Esophagus muscularis mucosa (tissue), 4 donors: ENCODE results near the gene VSIG8. TPM values are rescaled to one million over a fixed set of nuclear protein-coding genes. Genes with fewer than 3 reads are reported as not detected.

ENCODE experiments used
- DNase-seq: peaks from one replicate; pipeline ENCODE4 v3.0.0-alpha.2; 2017; ENCODE audit errors: extremely low spot score
- H3K27ac ChIP-seq, 4 donors: fragments of 200-600 bp; sonication (generic); replicated peaks in 1 of 4; 1 replicate in 3 of 4; 2 replicates in 1 of 4; pipeline ENCODE4 v1.5.1; 2016 to 2019; ENCODE audit warnings: mild to moderate bottlenecking in 1 of 4
- H3K27me3 ChIP-seq, 4 donors: fragments of 200-600 bp; sonication (generic); one replicate each; pipeline versions ENCODE4 v1.5.1 to v1.6.0; 2016 to 2019
- H3K36me3 ChIP-seq, 4 donors: fragments of 200-600 bp; sonication (generic); one replicate each; pipeline ENCODE4 v1.5.1; 2016 to 2019
- H3K4me1 ChIP-seq, 4 donors: fragments of 200-600 bp; sonication (generic); one replicate each; pipeline ENCODE4 v1.5.1; 2016 to 2019
- H3K4me3 ChIP-seq, 4 donors: fragments of 200-600 bp; sonication (generic); 1 replicate in 2 of 4; 2 replicates in 2 of 4; pipeline ENCODE4 v1.5.1; 2016 to 2019; ENCODE audit warnings: mild to moderate bottlenecking in 4 of 4, moderate library complexity in 1 of 4
- H3K9me3 ChIP-seq, 4 donors: fragments of 200-600 bp; sonication (generic); 1 replicate in 3 of 4; 2 replicates in 1 of 4; pipeline ENCODE4 v1.5.1; 2016 to 2019
- EP300 ChIP-seq: sonication (generic); formaldehyde crosslinking; IDR thresholded peaks from one replicate; pipeline ENCODE4 v1.6.1; 2017; ENCODE audit warnings: antibody characterized with exemption
- POLR2A ChIP-seq: fragments of 450-650 bp; IDR thresholded peaks from one replicate; pipeline ENCODE4 v1.6.1; 2017; ENCODE audit warnings: antibody characterized with exemption, moderate library complexity, mild to moderate bottlenecking, low read depth
- POLR2AphosphoS5 ChIP-seq, 2 donors: sonication (generic); formaldehyde crosslinking; IDR thresholded peaks; one replicate each; pipeline ENCODE4 v1.6.1; 2017; ENCODE audit warnings: antibody characterized with exemption in 2 of 2
- WGBS: methylation state at CpG from one replicate; pipeline ENCODE4 v1.1.5; 2018; 5-methylcytosine and 5-hydroxymethylcytosine counted together
- intact Hi-C: fragments of 100-400 bp; cut with DNase I; formaldehyde crosslinking; loops from one replicate; pipeline ENCODE4 v1.15.1; 2023
- total RNA-seq, 4 donors: library from RNA; depleted of rRNA; stranded (reverse); fragments of >200 nt; gene quantifications; one replicate each; pipeline versions ENCODE4 v1.1.0 to v1.2.1, GENCODE V29; 2016
- TF ChIP-seq, protein P1 (sequence below), 3 experiments: fragments of 200-600 bp in 2 of 3; fragments of 450-650 bp in 1 of 3; sonication (generic) in 2 of 3; IDR thresholded peaks; one replicate each; pipeline ENCODE4 v1.5.1; 2017 to 2019; ENCODE audit warnings: antibody characterized with exemption in 3 of 3, mild to moderate bottlenecking in 2 of 3, moderate library complexity in 1 of 3

VSIG8 gene
- total RNA-seq, 4 donors from 2014 or later, result not detected

DNA sequence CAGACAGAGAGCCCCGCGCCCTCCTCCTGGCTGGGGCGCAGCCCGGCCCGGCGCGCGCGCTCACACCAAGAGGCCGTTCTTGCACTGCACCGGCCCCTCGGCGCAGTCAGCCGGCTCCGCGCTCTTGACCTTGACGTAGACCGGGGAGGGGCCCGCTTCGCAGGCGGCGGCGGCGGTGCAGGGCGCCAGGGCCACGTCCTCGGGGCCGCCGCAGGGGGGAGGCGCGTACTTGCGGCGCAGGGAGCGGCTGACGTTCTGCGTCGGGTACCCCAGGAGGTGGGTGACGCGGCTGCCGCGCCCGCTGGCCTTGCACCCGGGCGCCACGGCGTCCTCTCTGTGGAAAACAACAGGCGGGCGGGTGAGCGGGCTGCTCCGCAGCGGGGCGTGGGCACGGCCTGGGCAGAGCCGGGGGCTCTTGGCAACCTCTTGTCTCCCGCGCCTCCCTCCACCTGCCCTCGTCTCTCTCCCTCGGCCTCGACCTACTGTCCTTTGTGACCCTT, 7.7 kb downstream of the VSIG8 start:
- intact Hi-C loops, result loop anchor here (2.0 kb wide), 1 partner anchor 70 kb away; the partner anchor contains the start of gene TAGLN2
- 12% methylated on average over 12 of the region's 59 CpGs for WGBS

DNA sequence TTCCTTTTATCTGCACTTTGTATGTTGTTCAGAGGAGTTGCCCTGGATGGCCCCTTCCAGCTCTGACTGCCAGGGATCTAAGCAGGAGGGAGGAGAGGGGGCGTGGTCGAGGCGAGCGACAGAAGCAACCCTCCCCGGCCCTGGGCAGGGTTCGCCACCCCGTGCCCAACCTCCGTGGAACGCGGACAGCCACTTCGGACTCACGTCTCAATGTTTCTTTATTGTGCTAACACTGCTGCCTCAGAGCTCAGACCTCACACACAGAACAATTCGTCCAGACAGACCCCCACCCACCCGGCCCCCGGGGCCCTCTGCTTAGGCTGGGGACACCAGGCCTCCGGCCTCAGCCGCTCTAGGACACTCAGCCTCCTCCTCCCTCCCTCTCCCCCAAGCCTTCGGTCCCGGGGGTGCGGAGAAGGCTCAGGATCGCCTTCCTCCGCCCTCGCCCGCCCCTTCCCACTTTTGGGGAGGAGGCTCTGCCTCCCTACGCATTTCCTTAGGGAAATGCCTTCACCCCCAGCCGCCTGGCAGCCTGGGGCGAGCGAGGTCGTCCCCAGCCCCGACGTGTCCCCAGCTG, 8.3 kb downstream of the VSIG8 start:
- peaks cover 8 to 33% (median 25%) of the 10 kb centered on the region in 4 donors for H3K4me1 ChIP-seq
- no peaks in the 10 kb centered on the region for H3K9me3 ChIP-seq
- peak overlapping the region; percentile 72 to 89 (median 80) for H3K4me3 ChIP-seq
- H3K27ac ChIP-seq, result peak overlapping the region; percentile 91 to 96 (median 95)
- intact Hi-C loops, result loop anchor here (2.0 kb wide), 1 partner anchor 71 kb away; the partner anchor contains the start of gene TAGLN2
- 0% methylated on average over 15 of the region's 31 CpGs for WGBS
- no peak for DNase-seq
- no peaks in the 10 kb centered on the region for H3K27me3 ChIP-seq
- TF ChIP-seq POLR2A, result peak; percentile 9
- TF ChIP-seq EP300, result no peak
- TF ChIP-seq, protein P1, sequence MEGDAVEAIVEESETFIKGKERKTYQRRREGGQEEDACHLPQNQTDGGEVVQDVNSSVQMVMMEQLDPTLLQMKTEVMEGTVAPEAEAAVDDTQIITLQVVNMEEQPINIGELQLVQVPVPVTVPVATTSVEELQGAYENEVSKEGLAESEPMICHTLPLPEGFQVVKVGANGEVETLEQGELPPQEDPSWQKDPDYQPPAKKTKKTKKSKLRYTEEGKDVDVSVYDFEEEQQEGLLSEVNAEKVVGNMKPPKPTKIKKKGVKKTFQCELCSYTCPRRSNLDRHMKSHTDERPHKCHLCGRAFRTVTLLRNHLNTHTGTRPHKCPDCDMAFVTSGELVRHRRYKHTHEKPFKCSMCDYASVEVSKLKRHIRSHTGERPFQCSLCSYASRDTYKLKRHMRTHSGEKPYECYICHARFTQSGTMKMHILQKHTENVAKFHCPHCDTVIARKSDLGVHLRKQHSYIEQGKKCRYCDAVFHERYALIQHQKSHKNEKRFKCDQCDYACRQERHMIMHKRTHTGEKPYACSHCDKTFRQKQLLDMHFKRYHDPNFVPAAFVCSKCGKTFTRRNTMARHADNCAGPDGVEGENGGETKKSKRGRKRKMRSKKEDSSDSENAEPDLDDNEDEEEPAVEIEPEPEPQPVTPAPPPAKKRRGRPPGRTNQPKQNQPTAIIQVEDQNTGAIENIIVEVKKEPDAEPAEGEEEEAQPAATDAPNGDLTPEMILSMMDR (IDR thresholded peaks at IDR 0.05), result peak in 1 of 3 experiments; percentile 3
- no peak for TF ChIP-seq POLR2AphosphoS5 (IDR thresholded peaks at IDR 0.05)
- no peaks in the 10 kb centered on the region for H3K36me3 ChIP-seq

More for the DNA sequence above, 7.7 kb downstream of the VSIG8 start:
- Histone ChIP-seq H3K36me3 (no peaks in the 10 kb centered on the region), H3K27me3 (no peaks in the 10 kb centered on the region), H3K4me3 (peak overlapping the region; percentile 72 to 89 (median 80)), H3K27ac (peak overlapping the region; percentile 91 to 96 (median 95)), H3K4me1 (peaks cover 8 to 33% (median 25%) of the 10 kb centered on the region in 4 donors), H3K9me3 (no peaks in the 10 kb centered on the region)
- peak; percentile 96 for DNase-seq
- TF ChIP-seq POLR2AphosphoS5 (IDR thresholded peaks at IDR 0.05), result peak; percentile 91 to 92
- TF ChIP-seq, protein P1 (IDR thresholded peaks at IDR 0.05), result peak in 2 of 3 experiments; percentile 12 to 28
- no peak for TF ChIP-seq EP300
- peak; percentile 22 for TF ChIP-seq POLR2A

DNA sequence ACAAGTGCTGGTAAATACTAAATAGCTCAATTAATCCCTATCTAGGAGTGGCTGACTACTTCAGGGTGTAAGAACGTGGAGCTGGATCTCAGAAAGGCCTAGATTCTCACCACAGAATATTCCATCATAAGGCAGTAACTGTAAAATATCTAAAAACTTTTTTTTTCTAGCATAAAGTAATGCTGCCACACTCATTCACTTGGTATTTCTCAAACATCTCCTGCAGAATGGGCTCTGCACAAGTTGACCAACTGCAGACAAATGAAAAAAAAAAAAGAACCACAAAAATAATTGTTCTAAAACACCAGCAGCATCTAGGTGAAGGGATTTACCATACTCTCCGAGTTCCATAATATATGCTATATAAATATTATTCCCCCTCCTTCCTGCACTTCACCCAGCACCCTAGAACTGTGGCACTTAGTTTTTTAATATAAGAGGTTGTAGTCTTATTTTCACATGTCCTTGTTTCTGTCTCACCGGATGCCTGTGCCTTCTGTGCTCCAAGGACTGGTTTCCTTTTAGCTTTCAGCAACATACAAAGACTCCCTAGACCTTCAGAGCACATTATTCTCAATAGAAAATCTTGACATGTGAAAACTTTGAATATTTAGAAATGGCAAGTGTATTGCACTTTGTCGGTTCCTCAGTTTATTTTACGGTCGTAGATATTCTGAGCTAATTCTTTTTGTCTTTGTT, 8.9 kb downstream of the VSIG8 start:
- Histone ChIP-seq H3K36me3 (no peaks in the 10 kb centered on the region), H3K27ac (peak overlapping the region; percentile 91 to 96 (median 95)), H3K4me3 (peak overlapping the region; percentile 72 to 89 (median 80)), H3K9me3 (no peaks in the 10 kb centered on the region), H3K27me3 (no peaks in the 10 kb centered on the region), H3K4me1 (peaks cover 8 to 33% (median 25%) of the 10 kb centered on the region in 4 donors)
- WGBS, result 20% methylated on average over 6 of the region's 6 CpGs
- intact Hi-C loops, result loop anchor here (2.0 kb wide), 1 partner anchor 71 kb away; the partner anchor contains the start of gene TAGLN2
- DNase-seq, result no peak
- no peak for TF ChIP-seq EP300
- TF ChIP-seq, protein P1 (IDR thresholded peaks at IDR 0.05), result peak in 1 of 3 experiments; percentile 0

DNA sequence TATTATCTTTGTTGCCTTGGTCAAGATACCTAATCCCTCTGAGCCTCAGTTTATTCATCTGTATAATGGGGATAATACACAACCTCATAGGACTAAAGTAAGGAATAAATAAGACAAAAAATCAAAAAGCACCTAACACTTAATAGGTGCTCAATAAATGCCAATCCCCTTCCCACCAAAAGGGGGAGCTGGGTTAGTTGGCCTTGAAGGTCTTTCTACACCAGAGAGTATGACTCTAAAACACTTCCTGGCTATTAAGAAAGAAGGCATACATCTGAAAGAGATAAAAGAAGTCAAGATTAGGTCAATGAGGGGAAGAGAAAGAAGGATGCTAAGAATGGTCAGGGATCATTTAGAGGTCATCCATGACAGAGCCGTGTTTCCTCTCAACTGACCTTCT, 11.1 kb downstream of the VSIG8 start:
- no peak overlapping the region for H3K4me3 ChIP-seq
- peaks cover 8 to 33% (median 25%) of the 10 kb centered on the region in 4 donors for H3K4me1 ChIP-seq
- H3K9me3 ChIP-seq, result no peaks in the 10 kb centered on the region
- no peak overlapping the region for H3K27ac ChIP-seq
- no peak for TF ChIP-seq POLR2AphosphoS5 (IDR thresholded peaks at IDR 0.05)
- TF ChIP-seq POLR2A, result no peak
- TF ChIP-seq, protein P1 (IDR thresholded peaks at IDR 0.05), result no peak
- no peak for TF ChIP-seq EP300
- WGBS, result 63% methylated on average over 1 of the region's 1 CpG
- no peaks in the 10 kb centered on the region for H3K36me3 ChIP-seq
- H3K27me3 ChIP-seq, result no peaks in the 10 kb centered on the region
- intact Hi-C loops, result no loop called here
- DNase-seq, result no peak
